BJ (cell line): Measurements from ENCODE around the gene RIPK4. TPM values are rescaled to one million over a fixed set of nuclear protein-coding genes. Genes with fewer than 3 reads are reported as not detected.

Experiments used
- CTCF ChIA-PET: fragments of 350-600 bp; formaldehyde crosslinking; extraction: SDS; loops from one replicate; lab custom pipeline; 2021; ENCODE audit warnings: antibody characterized with exemption, inconsistent platforms; lab: Yijun Ruan, JAX
- POLR2A ChIA-PET: fragments of 300-600 bp; sonication (Branson Sonifier 250); formaldehyde crosslinking; extraction: SDS; loops from one replicate; lab custom pipeline; 2021; ENCODE audit warnings: antibody characterized with exemption; lab: Charles Lee
- DNase-seq: peaks from one replicate; pipeline ENCODE4 v3.0.0-alpha.2; 2011; ENCODE audit warnings: low read depth
- H3K27me3 ChIP-seq: 2 replicates; pipeline ENCODE4 v1.6.0; 2011; ENCODE audit warnings: low read length; ENCODE audit not compliant: control insufficient read depth, insufficient read depth
- H3K36me3 ChIP-seq: 2 replicates; pipeline ENCODE4 v1.5.1; 2011; ENCODE audit warnings: low read length; ENCODE audit not compliant: control insufficient read depth, insufficient read depth
- H3K4me3 ChIP-seq: 2 replicates; pipeline ENCODE4 v1.5.1; 2011; ENCODE audit warnings: low read depth, mild to moderate bottlenecking, control low read depth, low read length
- polyA plus RNA-seq: library from polyadenylated mRNA; depleted of rRNA; stranded (reverse); fragments of >200 nt; gene quantifications from 2 replicates; pipeline ENCODE4 v1.2.3, GENCODE V29; 2011
- TF ChIP-seq, protein P1 (sequence below): IDR thresholded peaks from 2 replicates; pipeline ENCODE4 v1.5.1; 2011; ENCODE audit warnings: low read depth, mild to moderate bottlenecking, control low read depth, inconsistent platforms, low read length, moderate library complexity; ENCODE audit not compliant: insufficient read depth

RIPK4 gene
- polyA plus RNA-seq, 1 experiment, result 0.37 TPM

DNA sequence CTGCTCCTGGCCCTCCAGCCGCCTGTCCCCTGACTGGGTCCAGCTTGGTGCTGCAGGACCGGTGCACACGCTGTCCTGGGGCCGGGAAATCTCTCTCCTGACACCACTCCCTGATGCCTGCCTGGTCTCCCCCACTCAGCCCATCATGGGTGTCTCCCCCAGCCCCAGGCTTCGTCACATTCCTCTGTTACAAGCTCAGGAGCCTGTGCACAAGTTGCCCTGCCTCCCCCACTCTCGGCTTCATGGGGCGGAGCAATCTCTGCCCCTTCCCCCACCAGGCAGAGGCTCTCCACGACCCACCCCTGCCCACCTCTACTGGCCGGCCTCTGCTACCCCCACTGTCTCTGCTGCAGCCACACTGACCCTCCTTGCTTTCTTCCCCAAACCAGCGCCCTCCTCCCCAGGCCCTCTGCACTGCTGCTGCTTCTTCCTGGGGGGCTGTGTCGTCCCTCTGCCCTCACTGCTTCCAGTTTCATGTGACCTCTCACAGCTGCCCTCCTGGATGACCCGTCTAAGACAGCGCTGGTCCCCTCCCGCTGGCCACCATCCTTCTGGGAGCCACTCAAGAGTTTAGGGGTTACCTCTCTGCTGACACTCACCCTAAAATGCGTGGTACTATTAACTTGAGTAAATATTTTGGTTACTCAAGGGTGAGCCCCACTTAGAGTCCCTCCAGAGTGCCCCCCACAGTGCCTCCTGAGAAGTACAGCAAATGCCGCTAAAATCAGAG, 5.7 kb upstream of the RIPK4 start:
- H3K27me3 ChIP-seq, result peaks cover 6% of the 10 kb centered on the region
- CTCF ChIA-PET, result interaction anchor here (0.8 to 11.1 kb wide), 3 partner anchors 45 to 489 kb away, joined by 3 to 153 read pairs (median 10); no protein-coding TSS in a partner anchor
- no peaks in the 10 kb centered on the region for H3K36me3 ChIP-seq
- H3K4me3 ChIP-seq, result no peak overlapping the region
- POLR2A ChIA-PET, result no interaction called here
- DNase-seq, result no peak
- TF ChIP-seq, protein P1, sequence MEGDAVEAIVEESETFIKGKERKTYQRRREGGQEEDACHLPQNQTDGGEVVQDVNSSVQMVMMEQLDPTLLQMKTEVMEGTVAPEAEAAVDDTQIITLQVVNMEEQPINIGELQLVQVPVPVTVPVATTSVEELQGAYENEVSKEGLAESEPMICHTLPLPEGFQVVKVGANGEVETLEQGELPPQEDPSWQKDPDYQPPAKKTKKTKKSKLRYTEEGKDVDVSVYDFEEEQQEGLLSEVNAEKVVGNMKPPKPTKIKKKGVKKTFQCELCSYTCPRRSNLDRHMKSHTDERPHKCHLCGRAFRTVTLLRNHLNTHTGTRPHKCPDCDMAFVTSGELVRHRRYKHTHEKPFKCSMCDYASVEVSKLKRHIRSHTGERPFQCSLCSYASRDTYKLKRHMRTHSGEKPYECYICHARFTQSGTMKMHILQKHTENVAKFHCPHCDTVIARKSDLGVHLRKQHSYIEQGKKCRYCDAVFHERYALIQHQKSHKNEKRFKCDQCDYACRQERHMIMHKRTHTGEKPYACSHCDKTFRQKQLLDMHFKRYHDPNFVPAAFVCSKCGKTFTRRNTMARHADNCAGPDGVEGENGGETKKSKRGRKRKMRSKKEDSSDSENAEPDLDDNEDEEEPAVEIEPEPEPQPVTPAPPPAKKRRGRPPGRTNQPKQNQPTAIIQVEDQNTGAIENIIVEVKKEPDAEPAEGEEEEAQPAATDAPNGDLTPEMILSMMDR, result no peak

- CTCF ChIA-PET, result interaction anchor here (0.8 to 11.1 kb wide), 3 partner anchors 45 to 489 kb away, joined by 3 to 153 read pairs (median 10); no protein-coding TSS in a partner anchor
- POLR2A ChIA-PET, result no interaction called here
- peaks cover 7% of the 10 kb centered on the region for H3K27me3 ChIP-seq
- TF ChIP-seq, protein P1, result no peak
- H3K36me3 ChIP-seq, result no peaks in the 10 kb centered on the region
- no peak overlapping the region for H3K4me3 ChIP-seq
- no peak for DNase-seq
Measured at GRCh38 chr21:41771625-41771945, 4.7 kb upstream of the RIPK4 start.

DNA sequence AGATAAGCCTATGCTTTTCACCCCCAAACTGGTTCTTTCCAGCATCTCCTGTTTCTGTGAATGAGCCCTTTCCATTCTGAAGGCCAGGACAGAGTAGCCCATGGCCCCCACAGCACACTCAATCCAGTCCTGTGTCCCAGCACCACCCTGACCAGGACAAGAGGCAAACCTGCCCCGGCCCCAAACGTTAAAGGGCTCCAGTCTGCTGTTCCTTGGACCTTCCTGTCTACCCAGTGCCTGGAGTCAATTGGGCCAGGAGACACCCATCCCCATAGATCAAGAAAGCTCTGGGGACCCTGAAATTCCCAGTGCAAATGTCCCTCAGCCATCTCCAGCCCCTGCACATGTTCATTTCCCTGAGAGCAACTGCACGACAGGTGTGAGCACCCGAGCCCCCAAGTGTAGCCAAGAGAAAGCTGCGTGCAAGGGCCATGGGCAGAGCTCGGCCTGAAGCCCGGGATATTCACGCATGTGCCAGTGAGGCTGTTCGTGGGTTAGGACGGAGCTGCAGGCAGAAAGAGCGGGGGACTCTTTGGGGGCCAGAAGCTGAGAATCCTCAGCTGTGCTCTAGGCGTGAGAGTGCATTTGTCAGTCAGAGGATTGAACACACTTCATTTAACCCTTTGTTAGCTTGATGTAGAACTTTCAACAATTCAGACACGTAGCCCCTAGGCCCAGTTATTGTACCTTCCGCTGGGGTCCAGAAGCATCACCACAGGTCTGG, 4.2 kb upstream of the RIPK4 start:
- no peak for DNase-seq
- H3K4me3 ChIP-seq, result no peak overlapping the region
- POLR2A ChIA-PET, result no interaction called here
- peaks cover 9% of the 10 kb centered on the region for H3K27me3 ChIP-seq
- CTCF ChIA-PET, result interaction anchor here (2.8 to 11.1 kb wide), 2 partner anchors 46 to 160 kb away, joined by 10 to 153 read pairs; no protein-coding TSS in a partner anchor
- H3K36me3 ChIP-seq, result no peaks in the 10 kb centered on the region
- TF ChIP-seq, protein P1, result no peak

GRCh38 chr21:41769933-41770332, 3.1 kb upstream of the RIPK4 start:
- POLR2A ChIA-PET, result no interaction called here
- TF ChIP-seq, protein P1, result no peak

DNA sequence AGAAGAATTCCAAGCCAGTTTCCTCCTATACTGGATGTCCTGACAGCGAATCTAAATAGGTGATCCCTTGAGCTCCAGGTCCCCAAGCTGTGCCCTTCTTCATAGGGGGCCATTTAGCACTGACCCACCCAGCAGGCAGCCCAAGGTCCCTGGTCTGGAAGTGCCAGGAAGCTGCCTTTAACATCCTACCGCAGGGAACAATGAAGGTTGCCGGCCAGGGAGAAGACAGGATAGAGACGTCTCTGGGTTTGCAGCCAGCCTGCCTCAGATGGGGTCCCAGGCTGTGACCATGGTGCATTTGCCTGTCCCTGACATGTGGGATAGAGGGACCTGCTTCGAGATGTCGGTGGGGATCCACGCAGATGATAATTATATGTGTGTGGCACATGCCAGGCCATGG, 2.7 kb upstream of the RIPK4 start:
- H3K27me3 ChIP-seq, result peaks cover 13% of the 10 kb centered on the region
- no peaks in the 10 kb centered on the region for H3K36me3 ChIP-seq
- no peak overlapping the region for H3K4me3 ChIP-seq
- CTCF ChIA-PET, result interaction anchor here (1.2 to 11.1 kb wide), 4 partner anchors 9 to 159 kb away, joined by 3 to 153 read pairs (median 8); no protein-coding TSS in a partner anchor
- DNase-seq, result no peak
- TF ChIP-seq, protein P1, result no peak
- POLR2A ChIA-PET, result no interaction called here

More at GRCh38 chr21:41769933-41770332, 3.1 kb upstream of the RIPK4 start:
- Histone ChIP-seq H3K27me3 (peaks cover 13% of the 10 kb centered on the region), H3K4me3 (no peak overlapping the region), H3K36me3 (no peaks in the 10 kb centered on the region)
- CTCF ChIA-PET, result interaction anchor here (0.6 to 11.1 kb wide), 6 partner anchors 8 to 159 kb away, joined by 3 to 153 read pairs (median 8); no protein-coding TSS in a partner anchor
- DNase-seq, result no peak
